Stimulated activated CD8-positive, alpha-beta memory T cell treated with anti-CD3 and anti-CD28 coated beads, Interleukin-7, amount 100 ng/mL, for 1 hour (primary cell): ENCODE measurements around the gene BCL7A.
"Not testable (repeated sequence)": the region's sequence is repeated elsewhere in the genome, so short reads cannot be mapped to it uniquely, and the experiment has no call there.

Experiments used
- DNase-seq, 2 donors: peaks; one replicate each; pipeline ENCODE4 v3.0.0-alpha.2; 2020; ENCODE audit warnings: low read depth in 2 of 2

BCL7A gene

DNA sequence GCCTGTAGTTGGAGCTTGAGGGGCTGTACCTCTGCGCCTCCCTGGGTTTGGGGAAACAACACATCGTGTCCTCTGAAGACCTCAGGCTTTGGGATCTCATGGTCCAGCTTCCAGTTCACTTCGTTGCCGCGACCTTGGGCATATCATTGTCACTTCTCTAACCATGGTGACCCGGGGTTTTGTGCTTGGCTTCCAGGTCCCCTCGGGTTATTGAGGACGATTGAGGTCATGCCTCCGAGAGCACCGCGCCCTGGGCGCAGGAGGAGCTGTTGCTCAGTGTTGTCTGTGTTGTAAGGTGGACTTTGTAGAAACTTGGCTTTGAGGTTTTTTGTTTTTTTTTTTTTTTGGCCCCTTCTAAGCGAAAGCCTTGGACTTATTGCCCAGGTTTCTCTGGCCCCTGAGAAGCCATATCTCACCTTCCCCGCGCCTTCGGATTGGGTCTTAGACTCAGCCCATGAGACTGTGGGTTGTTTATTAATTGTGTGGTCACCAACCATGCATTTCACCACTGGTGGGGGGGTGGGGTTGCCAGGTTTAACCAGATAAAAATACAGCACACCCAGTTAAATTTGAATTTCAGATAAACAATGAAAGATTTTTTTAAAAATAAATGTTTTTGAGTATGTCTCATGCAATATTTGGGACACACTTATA, 2.6 kb downstream of the BCL7A start:
- DNase-seq = no peak

DNA sequence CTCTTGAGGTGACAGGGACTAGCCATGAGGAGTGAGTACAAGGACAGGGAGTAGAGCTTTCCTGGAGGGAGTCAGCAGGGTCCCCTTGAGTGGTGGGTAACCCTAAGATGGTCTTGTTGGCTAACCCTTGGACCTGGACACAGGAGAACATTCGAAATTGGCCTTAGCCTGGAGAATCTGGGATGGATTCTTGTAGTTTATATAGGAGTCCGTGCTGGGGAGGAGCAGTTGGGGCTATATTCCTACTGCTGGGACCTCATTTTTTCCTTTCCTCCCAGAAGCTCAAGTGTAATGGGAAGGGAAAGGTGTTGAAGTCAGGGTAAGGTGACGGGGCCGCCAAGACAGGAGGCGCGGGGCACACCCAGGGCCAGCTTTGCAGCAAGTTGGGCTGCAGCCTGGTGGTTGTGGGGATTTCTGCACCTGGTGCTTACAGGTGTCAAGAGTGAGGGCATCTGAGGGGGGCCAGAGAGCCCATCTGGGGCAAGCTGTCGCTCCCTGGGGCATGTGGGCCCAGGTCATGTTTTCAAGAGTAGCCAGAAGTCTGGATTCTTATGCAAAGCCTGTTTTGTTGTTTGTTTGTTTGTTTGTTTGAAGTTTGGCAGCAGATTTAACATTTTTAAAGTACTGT, 5.1 kb downstream of the BCL7A start:
- no peak for DNase-seq

DNA sequence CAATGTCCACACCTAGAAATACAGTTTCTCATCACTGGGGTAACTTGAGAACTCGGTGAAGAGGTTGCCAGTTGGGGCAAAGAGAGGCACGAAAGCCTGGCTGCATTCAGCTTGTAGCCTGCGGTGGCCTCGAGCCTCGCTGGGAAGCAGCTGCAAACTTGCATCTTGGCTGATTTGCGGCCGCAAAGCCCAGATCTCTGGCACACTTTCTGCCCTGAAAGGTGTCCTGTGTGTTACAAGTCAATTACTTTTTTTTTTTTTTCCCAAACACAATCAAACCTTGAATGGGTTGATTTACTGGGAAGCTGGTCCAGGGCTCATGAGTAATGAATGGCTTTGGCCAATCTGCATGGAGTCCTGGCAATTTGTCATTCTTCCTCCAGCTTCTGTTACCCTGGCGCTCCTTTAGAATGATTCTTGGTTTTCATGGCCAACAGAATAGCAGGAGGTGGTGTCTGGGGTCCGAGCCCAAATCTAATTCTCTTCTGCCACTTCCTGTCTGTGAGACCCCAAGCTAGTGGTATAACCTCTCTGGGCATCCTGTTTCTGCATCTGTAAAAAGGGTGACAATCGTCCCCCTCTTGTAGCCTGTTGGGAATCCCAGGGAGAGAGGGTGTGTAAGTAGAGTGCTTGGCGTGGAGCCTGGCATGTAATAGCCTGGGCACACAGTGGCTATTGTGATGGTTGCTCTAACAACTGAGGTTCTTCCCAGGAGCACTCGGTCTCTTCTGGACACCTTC, 6.7 kb downstream of the BCL7A start:
- no peak for DNase-seq

DNA sequence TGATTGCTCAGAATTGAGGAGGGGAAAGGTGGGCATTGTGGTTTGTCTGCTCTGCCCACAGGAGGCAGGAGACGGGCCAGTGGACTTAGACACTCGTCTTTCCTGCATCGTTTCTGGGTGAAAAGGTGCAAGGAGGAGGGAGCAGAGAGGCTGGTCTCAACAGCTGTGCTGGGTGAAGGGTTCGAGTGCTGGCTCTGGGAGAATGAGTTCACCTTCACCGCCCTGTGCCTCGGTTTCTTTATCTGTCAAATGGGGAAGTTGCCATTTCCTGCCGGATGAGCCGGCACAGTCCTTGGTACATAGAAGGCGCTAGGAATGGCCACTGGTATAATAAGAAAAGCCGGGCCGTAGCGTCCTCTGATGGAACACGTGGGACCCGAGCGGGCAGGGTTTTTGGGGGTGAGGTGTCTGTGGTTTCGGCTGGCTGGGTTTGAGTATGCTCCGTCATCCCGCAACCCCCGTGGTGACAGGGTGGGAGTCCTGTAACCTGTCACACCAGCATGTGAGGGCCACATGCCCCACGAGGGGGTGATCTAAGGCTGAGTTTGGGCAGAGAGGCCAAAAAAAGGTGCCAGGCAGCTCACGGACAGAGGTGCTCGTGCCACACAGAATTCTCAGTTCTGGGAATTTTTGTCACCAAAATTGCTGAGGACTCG, 7.3 kb downstream of the BCL7A start:
- no peak for DNase-seq

DNA sequence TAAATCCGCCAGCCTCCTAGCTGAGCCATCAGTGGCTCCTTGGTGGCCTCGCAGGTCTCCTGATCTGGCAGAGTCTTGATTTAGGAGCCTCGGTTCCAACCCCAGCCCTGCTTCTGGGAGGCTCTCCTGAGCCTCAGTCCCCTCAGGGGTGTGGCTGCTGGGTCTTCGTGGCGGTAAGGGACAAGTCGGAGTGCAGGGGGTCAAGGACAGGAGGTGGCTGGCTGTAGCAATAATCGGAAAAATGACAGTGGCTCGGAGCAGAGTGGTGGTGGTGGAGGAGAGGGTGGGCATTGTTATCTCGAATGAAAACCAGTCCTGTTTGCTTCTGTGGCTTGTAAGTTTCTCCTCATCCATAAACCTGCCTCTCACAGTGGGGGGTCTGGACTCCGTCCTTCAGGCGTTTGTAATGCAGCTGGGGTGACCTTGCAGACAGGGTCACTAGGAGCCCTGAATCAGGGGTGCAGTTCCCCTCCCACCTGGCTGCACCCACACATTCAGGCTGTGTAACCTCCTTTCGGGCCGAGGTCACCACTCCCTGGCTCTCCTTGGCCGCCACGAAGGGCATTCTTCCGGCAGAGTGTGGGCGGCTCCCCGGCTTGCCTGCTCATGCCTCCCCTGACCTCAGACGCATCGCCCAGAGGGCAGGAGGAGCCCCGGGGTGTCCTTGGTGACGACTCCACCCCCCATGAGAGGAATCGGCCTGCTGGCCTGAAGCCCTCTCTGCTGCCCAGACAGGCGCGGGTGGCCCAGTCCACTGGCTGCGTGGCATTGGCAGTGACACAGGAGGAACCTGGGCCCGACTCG, 8.1 kb downstream of the BCL7A start:
- no peak for DNase-seq

DNA sequence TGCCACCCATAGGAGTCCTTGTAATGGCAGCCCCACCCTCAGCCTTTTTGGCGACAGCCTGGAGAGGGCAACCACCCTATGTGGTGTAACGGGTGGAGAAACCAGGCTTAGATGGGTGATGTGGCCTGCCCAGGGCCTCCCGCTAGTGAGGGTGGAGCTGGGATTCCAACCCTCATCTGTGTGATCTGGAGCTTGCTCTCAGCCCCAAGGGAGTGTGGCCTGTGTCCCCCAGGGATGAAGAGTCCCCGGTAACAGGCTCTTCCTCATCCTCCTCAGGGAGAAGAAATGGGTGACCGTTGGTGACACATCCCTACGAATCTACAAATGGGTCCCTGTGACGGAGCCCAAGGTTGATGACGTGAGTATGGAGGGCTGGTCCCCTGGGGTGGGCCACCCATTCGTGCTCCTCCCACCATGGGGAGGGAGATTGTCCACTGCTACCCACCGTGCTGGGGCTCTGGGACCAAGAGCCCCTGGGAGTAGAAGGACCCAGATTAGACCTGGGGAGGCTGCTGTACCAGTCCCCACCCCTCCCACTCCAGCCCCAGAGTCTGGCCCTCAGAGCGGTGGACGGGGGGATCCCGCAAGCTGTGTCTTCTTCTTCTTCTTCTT, 8.8 kb downstream of the BCL7A start:
- no peak for DNase-seq

DNA sequence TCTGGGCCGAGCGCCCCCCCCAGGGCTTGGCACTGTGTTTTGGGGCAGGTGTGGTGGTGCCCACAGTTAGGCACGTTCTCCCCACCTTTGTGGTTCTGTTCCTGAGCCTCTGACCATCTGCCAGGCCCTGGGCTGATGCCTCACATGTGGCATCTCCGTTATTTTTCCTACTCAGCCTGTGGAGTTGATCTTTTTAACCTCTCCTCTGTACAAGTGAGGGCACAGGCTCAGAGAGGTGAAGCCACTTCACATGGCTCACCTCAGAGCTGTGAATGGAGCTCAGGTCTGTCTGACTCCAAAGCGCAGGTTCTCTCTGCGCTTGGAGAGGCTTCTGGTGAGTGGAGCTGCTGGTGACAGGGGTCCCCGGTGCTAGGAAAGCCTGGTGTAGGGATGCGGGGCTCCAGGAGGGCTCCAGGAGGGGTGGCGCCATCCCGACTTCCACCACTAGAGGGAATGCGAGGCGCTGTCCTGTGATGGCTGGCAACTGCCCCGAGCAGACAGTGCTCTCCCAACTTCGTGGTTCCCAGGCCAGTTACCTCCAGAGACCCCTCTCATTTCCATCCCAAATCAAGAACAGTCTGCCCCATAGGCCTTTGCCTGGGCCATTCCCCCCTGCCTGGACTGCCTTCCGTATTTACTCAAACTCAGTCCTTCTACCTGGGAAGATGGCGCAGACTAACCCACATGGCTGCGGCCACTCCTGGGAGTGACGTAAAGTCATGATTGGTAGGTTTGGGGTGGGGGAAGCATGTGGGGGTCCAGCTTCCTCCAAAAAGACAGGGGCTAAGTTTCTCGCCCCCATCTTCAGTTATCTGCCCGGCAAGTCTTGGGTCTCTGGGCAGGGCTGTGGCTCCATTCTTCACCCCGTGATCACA, 9.9 kb downstream of the BCL7A start:
- peak in 1 of 2 donors; percentile 30 for DNase-seq

DNA sequence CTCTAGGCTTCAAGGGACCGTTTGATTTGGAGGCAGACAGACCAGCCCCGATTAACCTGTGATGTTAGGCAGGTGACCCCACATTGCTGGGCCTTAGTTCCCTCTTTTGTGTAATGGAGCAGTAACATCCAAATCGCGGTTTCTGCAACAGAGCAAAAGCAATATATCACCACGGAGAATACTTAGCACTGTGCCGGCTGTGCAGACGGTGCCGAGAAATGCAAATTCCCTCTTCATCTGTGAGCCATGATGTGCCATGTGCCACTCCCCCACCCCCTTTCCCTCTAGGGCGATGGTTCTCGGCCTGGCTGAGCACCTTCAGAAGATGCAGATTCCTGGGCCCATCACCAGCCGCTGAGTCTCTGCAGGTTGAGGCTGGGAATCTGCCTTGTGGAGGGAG, 10.9 kb downstream of the BCL7A start:
- no peak for DNase-seq

DNA sequence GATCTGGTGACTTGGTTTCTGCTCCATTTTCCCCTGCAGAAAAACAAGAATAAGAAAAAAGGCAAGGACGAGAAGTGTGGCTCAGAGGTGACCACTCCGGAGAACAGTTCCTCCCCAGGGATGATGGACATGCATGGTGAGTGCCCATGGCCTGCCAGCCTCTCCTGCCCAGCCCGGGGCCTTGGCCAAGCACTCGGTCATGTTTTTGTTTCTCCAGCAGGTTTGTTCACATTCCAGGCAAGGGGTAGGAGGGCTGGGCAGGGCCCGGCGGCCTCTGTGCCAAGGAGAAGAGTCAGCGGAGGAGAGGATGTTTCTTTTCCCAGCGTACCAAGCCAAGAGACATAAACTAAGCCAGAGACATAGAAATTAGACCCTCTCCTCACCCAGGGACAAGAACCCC, 13.6 kb downstream of the BCL7A start:
- DNase-seq = no peak

DNA sequence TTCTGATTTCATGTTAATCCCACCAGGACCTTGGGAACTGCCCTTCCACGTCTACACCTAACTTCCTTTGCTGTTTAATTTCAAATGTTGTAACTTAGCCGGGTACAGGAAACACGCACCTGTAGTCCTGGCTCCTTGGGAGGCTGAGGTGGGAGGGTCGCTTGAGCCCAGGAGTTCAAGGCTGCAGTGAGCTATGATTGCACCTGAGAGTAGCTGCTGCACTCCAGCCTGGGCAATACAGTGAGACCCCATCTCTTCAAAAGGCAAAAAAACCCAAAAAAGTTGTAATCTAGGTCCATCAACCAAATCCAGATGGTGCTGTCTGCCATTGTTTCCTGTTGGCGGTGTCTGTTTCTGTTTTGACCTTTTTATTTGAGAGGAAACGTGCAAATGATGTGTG, 14.5 kb downstream of the BCL7A start:
- no peak for DNase-seq

DNA sequence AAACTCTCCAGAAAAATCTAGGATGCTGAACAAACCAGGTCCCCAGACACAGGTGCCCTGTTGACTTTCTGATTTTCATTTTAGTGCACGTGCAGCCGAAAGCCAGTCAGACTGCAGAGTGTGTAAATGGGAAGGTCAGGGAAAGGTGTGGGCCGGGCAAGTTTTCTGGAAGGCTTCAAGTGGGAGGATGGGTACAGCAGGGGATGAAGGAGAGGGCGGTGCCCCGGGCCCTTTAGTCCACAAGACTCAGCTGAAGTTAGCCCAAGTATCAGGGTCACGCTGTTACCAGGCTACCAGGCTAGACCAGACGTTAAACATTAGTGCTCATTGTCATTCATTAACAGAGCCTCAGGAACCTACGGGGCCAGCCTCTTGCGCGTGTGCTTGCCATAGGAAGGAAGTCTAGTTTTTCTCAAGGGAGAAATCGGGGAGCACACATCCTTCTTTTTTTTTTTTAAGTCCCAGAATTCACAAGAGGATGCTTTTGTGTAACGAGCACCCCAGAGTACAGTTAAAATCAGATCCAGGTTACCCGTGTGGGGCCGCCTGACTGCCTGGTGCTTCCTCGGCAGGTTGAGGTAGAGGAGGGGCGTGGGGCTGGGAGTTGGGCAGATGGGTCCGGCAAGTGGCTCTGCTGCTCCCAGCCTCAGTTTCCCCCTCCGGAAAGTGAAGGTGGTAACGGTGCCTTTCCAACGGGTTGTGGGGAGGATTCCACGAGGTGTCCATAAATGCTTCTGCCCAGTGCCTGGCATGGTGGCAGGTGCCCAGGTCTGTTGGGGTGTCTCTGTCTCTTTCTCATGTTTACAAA, 19.1 kb downstream of the BCL7A start:
- DNase-seq = no peak

DNA sequence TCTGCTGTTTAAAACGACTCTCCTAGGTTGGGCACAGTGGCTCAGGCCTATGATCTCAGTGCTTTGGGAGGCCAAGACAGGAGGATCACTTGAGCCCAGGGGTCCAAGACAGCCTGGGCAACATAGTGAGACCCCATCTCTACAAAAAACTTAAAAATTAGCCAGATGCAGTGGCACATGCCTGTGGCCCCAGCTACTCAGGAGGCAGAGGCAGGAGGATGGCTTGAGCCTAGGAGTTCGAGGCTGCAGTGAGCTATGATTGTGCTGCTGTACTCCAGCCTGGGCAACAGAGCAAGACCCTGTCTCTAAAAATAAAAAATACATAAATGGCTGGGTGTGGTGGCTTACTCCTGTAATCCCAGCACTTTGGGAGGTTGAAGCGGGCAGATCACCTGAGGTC, 19.8 kb downstream of the BCL7A start:
- not testable (repeated sequence) for DNase-seq

DNA sequence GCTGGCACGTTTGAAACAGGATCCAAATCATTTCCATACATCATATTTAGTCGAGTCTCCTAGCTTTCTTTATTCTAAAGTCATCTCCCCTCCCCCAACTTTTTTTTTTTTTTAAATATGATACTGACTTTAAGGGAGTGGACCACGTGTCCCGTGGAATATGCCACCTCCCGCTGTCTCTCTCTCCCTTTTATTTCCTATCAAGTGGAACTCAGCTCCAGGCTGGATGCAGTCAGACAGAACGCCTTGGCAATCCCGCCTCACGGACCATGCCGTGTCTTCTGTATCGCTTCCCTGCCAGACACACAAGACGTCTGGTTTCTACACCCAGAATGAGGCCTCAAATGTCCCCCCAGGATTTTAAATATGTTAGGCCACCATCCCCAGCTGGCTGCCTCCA, 21.2 kb downstream of the BCL7A start:
- DNase-seq = no peak

DNA sequence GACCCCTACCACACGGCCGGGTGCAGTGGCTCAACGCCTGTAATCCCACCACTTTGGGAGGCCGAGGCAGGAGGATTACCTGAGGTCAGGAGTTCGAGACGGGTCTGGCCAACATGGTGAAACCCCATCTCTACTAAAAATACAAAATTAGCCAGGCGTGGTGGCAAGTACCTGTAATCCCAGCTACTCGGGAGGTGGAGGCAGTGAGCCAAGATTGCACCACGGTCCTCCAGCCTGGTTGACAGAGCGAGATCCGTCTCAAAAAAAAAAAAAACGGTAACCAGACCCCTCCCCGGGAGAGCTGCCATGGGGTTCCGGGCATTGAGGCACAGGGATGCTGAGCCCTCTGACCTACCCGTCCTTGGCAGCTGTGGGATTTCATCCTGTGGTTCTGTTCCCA, 21.8 kb downstream of the BCL7A start:
- no peak for DNase-seq

DNA sequence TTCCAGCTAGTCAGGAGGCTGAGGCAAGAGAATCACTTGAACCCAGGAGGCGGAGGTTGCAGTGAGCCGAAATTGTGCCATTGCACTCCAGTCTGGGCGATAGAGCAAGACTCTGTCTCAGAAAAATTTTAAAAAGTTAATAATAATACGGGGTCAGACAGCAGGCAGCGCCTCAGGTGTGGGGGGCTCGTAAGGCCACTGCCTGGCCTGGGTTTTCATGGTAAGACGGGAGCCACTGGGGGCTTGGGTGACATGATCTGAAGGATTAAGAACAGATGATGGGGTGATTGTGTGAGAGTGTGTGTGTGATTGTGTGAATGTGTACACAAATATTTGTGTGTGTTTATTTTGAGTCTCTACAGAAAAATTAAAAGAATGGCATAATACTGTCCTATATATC, 23.6 kb downstream of the BCL7A start:
- no peak for DNase-seq

DNA sequence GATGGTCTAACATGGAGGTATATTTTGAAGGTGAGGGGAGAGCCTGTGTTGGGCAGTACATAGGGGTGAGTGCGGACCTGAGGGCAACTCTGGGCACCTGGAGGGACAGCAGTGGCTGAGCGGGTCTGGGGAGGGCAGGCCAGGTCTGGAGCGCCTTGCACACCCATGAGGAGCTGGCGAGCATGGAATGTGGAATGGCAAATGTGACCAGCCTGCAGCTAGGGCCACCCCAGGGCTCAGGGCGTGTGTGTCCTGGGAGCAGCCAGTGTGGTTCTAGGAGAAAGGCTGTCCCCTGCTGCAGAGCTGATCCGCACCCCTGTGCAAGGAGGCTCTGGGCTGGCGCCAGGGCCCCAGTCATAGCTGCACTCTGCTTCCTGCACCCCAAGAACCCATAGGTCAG, 24.5 kb downstream of the BCL7A start:
- DNase-seq = no peak

DNA sequence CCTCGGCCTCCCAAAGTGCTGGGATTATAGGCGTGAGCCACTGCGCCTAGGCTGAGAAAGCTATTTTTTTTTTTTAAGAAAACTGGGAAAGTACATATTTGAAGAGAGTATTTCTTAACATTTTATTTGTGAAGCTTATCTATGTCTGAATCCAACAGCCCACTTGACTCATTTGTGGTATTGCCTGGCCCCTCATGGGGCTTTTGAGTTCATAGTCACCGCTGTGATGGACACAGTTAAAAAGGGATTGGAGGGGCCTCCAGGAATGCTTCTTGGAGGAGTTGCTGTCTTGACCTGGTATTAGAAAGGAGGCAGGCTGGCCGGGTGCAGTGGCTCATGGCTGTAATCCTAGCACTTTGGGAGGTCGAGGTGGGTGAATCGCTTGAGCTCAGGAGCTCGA, 26.5 kb downstream of the BCL7A start:
- no peak for DNase-seq

DNA sequence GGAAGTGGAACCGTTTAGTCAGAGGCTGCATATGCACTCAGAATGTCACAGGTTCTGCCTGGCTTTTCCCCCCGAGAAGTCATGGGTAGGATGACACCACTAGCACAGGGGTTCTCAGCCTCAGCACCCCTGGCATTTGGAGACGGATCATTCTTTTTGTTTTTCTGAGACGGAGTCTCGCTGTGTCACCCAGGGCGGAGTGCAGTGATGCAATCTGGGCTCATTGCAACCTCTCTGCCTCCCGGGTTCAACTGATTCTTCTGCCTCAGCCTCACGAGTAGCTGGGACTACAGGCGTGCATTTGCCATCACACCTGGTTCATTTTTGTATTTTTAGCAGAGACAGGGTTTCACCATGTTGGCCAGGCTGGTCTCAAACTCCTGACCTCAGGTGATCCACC, 28.1 kb downstream of the BCL7A start:
- DNase-seq = no peak

DNA sequence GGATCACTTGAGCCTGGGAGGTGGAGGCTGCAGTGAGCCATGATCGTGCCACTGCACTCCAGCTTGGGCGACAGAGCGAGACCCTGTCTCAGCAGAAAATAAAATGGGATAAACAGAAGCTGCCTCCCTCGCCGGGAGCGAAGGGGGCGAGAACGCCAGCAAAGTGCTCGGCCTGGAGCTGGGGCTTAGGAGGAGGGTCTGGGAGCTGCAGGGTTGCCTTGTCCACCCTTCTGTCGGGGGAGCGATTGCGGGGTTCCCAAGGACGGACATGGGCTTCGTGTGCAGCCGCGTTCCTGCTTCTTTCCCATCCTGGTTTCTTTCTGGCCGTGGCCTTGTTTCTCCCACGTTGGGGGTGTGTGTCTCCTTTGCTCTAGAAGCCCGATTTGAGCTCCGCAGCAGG, 29.0 kb downstream of the BCL7A start:
- no peak for DNase-seq
